ENCODE measurements around the gene SRI. TPM values are rescaled to one million over a fixed set of nuclear protein-coding genes. Genes with fewer than 3 reads are reported as not detected.

Gene SRI
- total RNA-seq, 1 experiment from 2014 or later, result 110 TPM

DNA sequence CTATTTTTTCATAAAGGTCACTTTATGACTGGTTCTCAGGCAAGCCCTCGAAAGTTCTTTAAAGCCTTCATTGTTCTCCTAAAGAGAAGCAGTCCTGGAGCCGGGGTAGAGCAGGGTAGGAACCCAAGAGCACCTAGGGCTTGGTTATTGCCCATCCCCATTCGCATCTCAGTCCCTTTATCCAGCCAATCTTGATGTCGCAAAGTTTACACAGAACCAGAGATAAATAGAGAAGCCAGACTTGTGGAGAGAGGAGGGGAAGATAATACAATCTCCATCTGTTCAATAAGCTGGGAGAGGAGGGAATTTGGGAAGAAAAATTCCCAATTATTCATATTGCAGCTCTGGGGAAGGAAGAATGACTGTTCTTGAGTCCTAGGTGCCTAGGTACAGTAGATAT is 6.4 kb upstream of the SRI start:
- Mint-ChIP-seq H3K27me3 (ENCODE audit: insufficient read depth, unreplicated experiment) (no peaks in the 10 kb centered on the region), H3K4me3 (ENCODE audit: unreplicated experiment) (no peak overlapping the region), H3K27ac (ENCODE audit: low read depth, unreplicated experiment) (no peak overlapping the region), H3K4me1 (ENCODE audit: insufficient read depth, unreplicated experiment) (no peaks in the 10 kb centered on the region), H3K36me3 (ENCODE audit: insufficient read depth, unreplicated experiment) (no peaks in the 10 kb centered on the region), H3K9me3 (ENCODE audit: unreplicated experiment) (no peaks in the 10 kb centered on the region)
- TF ChIP-seq, protein P1, sequence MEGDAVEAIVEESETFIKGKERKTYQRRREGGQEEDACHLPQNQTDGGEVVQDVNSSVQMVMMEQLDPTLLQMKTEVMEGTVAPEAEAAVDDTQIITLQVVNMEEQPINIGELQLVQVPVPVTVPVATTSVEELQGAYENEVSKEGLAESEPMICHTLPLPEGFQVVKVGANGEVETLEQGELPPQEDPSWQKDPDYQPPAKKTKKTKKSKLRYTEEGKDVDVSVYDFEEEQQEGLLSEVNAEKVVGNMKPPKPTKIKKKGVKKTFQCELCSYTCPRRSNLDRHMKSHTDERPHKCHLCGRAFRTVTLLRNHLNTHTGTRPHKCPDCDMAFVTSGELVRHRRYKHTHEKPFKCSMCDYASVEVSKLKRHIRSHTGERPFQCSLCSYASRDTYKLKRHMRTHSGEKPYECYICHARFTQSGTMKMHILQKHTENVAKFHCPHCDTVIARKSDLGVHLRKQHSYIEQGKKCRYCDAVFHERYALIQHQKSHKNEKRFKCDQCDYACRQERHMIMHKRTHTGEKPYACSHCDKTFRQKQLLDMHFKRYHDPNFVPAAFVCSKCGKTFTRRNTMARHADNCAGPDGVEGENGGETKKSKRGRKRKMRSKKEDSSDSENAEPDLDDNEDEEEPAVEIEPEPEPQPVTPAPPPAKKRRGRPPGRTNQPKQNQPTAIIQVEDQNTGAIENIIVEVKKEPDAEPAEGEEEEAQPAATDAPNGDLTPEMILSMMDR (IDR thresholded peaks at IDR 0.05; ENCODE audit: unreplicated experiment), result no peak
- POLR2A ChIA-PET, result interaction anchor here (0.6 to 2.2 kb wide), 5 partner anchors 9 to 307 kb away, joined by 3 to 4 read pairs (median 3); no protein-coding TSS in a partner anchor
- CTCF ChIA-PET, result interaction anchor here (0.7 to 1.9 kb wide), 5 partner anchors 8 to 340 kb away, joined by 3 to 10 read pairs (median 4); no protein-coding TSS in a partner anchor
- DNase-seq (ENCODE audit: unreplicated experiment), result no peak
- intact Hi-C loops (cut with micrococcal nuclease), result no loop called here
- BruUV-seq (replicated peaks), result no TSS peak

DNA sequence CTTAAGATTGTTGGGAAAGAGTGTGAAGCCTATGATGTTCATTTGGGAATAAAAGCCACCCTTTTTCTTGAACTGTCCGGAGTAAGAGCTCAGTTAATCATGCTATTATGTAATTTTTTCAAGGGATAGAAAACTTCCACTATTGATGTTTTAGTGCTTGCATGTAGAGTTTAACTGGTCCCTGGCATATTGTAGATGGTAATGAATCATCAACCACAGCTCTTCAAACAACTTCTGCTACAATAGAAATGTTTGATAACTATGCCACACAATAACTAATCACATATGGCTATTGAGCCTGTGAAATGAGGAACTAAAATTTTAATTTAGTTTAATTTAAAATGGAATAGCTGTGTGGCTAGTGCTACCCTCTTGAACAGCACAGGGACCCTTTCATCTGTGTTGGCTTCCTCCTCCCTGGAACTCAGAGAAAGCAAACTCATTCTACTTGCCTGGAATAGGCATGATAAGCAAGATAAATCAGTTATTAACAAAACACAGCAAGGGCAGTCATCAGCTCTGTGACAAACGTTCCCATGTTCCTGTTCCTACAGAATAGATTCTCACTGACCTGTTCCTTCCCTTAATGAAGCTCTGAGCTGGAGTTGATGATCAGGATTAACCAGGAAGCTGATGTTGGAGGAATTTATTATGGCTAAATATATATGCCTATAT is 4.9 kb upstream of the SRI start:
- intact Hi-C loops (cut with micrococcal nuclease), result no loop called here

DNA sequence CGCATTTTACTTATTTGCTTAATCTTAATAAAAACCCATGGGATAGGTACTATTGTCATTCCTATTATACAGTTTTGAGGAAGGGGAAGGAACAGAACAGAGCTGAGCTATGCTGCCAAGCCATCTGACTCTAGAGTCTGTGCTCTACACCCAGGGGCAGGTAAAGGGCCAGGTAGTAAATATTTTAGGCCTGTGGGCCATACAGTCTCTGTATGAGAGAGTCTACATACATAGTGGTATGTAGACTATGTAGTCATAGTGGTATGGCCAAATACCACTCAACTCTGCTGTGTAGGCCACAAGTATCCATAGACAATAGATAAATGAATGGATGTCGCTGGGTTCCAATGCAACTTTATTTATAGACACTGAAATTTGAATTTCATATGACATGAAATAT is 3.4 kb upstream of the SRI start:
- no peak overlapping the region for H3K4me3 Mint-ChIP-seq (ENCODE audit: unreplicated experiment)
- BruUV-seq (replicated peaks), result no TSS peak
- H3K27ac Mint-ChIP-seq (ENCODE audit: low read depth, unreplicated experiment), result no peak overlapping the region
- ChIA-PET POLR2A (interaction anchor here (1.8 kb wide), 1 partner anchor 98 kb away, joined by 4 read pairs; no protein-coding TSS in a partner anchor), CTCF (interaction anchor here (1.7 kb wide), 1 partner anchor 178 kb away, joined by 4 read pairs; no protein-coding TSS in a partner anchor)
- no peaks in the 10 kb centered on the region for H3K27me3 Mint-ChIP-seq (ENCODE audit: insufficient read depth, unreplicated experiment)
- TF ChIP-seq, protein P1 (IDR thresholded peaks at IDR 0.05; ENCODE audit: unreplicated experiment), result no peak
- H3K9me3 Mint-ChIP-seq (ENCODE audit: unreplicated experiment), result no peaks in the 10 kb centered on the region
- H3K36me3 Mint-ChIP-seq (ENCODE audit: insufficient read depth, unreplicated experiment), result no peaks in the 10 kb centered on the region
- intact Hi-C loops (cut with micrococcal nuclease), result no loop called here
- DNase-seq (ENCODE audit: unreplicated experiment), result no peak
- H3K4me1 Mint-ChIP-seq (ENCODE audit: insufficient read depth, unreplicated experiment), result peaks cover 6% of the 10 kb centered on the region

More for the DNA sequence above, 4.9 kb upstream of the SRI start:
- H3K9me3 Mint-ChIP-seq (ENCODE audit: unreplicated experiment), result no peaks in the 10 kb centered on the region
- H3K36me3 Mint-ChIP-seq (ENCODE audit: insufficient read depth, unreplicated experiment), result no peaks in the 10 kb centered on the region
- TF ChIP-seq, protein P1 (IDR thresholded peaks at IDR 0.05; ENCODE audit: unreplicated experiment), result no peak
- CTCF ChIA-PET, result interaction anchor here (0.6 to 1.7 kb wide), 7 partner anchors 19 to 1170 kb away, joined by 3 to 5 read pairs (median 3); no protein-coding TSS in a partner anchor
- no peaks in the 10 kb centered on the region for H3K27me3 Mint-ChIP-seq (ENCODE audit: insufficient read depth, unreplicated experiment)
- H3K4me3 Mint-ChIP-seq (ENCODE audit: unreplicated experiment), result no peak overlapping the region
- no peak overlapping the region for H3K27ac Mint-ChIP-seq (ENCODE audit: low read depth, unreplicated experiment)
- no peaks in the 10 kb centered on the region for H3K4me1 Mint-ChIP-seq (ENCODE audit: insufficient read depth, unreplicated experiment)
- POLR2A ChIA-PET, result interaction anchor here (0.6 to 1.8 kb wide), 2 partner anchors 97 to 467 kb away, joined by 3 to 4 read pairs; no protein-coding TSS in a partner anchor
- peak; percentile 52 for DNase-seq (ENCODE audit: unreplicated experiment)
- BruUV-seq (replicated peaks), result no TSS peak

DNA sequence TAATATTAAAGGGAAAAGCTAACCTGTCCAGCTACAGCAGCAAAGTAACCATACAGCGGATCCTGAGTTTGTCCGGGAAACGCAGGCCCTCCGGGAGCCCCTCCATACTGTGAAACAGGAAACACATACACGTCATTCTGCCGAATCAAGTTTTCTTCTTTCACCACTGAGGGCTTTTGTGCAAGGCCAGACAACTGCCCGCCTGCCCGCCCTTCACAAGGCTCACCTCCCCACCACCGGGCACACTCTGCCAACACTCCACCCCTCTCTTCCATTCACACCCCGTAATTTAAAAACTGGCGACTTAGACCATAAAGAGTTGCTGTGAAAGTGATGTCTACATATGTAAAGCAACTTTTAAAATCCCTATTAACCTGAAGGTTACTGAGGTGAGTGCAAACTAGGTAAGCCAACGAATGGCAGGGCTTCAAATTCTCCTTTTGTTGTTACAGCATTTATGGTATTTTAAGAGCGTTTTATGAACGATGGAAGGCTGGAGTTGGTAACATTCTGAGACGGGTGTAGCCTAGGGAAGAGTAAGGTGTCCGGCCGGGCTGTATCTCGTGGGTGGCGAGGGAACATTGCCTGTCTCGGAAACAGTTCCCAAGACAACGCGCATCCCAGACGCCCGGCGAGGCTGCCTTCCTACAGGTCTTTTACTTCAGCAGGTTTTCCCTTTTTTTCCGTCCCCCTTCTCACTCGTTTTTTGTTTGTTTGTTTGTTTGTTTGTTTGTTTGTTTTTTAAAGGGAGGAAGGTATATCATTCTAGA is 817 bp downstream of the SRI start:
- ChIA-PET CTCF (interaction anchor here (0.6 to 2.2 kb wide), 6 partner anchors 10 to 656 kb away, joined by 3 to 8 read pairs (median 3); no protein-coding TSS in a partner anchor), POLR2A (interaction anchor here (0.7 to 1.2 kb wide), 2 partner anchors 34 to 741 kb away, joined by 3 read pairs; no protein-coding TSS in a partner anchor)
- peaks cover 6% of the 10 kb centered on the region for H3K4me1 Mint-ChIP-seq (ENCODE audit: insufficient read depth, unreplicated experiment)
- H3K36me3 Mint-ChIP-seq (ENCODE audit: insufficient read depth, unreplicated experiment), result peaks cover 17% of the 10 kb centered on the region
- TF ChIP-seq, protein P1 (IDR thresholded peaks at IDR 0.05; ENCODE audit: unreplicated experiment), result no peak
- no peaks in the 10 kb centered on the region for H3K9me3 Mint-ChIP-seq (ENCODE audit: unreplicated experiment)
- no peaks in the 10 kb centered on the region for H3K27me3 Mint-ChIP-seq (ENCODE audit: insufficient read depth, unreplicated experiment)
- intact Hi-C loops (cut with micrococcal nuclease), result no loop called here
- H3K4me3 Mint-ChIP-seq (ENCODE audit: unreplicated experiment), result peak overlapping the region; percentile 84
- H3K27ac Mint-ChIP-seq (ENCODE audit: low read depth, unreplicated experiment), result peak overlapping the region; percentile 100
- DNase-seq (ENCODE audit: unreplicated experiment), result peak; percentile 49
- TSS peak; percentile 38 for BruUV-seq (replicated peaks)

All from MCF 10A (cell line).